K562 (cell line): Measurements from ENCODE around the gene MUC5B. TPM values are rescaled to one million over a fixed set of nuclear protein-coding genes. Genes with fewer than 3 reads are reported as not detected.

ENCODE experiments used
- KLF1 ChIP-seq: fragments of 450-650 bp; IDR thresholded peaks from 2 replicates; pipeline ENCODE4 v1.6.1; 2016; ENCODE audit warnings: missing genetic modification characterization, missing compliant biosample characterization
- NFATC3 ChIP-seq: fragments of 450-650 bp; IDR thresholded peaks from 2 replicates; pipeline ENCODE4 v1.6.1; 2017; ENCODE audit warnings: mild to moderate bottlenecking
- NFIC ChIP-seq: fragments of 450-650 bp; IDR thresholded peaks from 2 replicates; pipeline ENCODE4 v1.6.1; 2017; ENCODE audit warnings: mild to moderate bottlenecking, inconsistent platforms
- NONO ChIP-seq, 2 experiments: fragments of 200-400 bp in 1 of 2; fragments of 450-650 bp in 1 of 2; formaldehyde crosslinking in 1 of 2; IDR thresholded peaks; 2 replicates each; pipeline ENCODE4 v1.6.1; 2017; ENCODE audit warnings: low read depth in 2 of 2, mild to moderate bottlenecking in 2 of 2, moderate library complexity in 2 of 2, low read length in 1 of 2
- SAFB ChIP-seq: fragments of 200-400 bp; formaldehyde crosslinking; IDR thresholded peaks from 2 replicates; pipeline ENCODE4 v1.6.1; 2017; ENCODE audit warnings: low read depth, low read length, borderline replicate concordance
- ZNF644 ChIP-seq: fragments of 200-800 bp; sonication (Bioruptor generic); IDR thresholded peaks from 2 replicates; pipeline ENCODE4 v1.6.1; 2016; ENCODE audit warnings: low read depth, missing genetic modification characterization, missing compliant biosample characterization
- polyA plus RNA-seq, 8 experiments: library from polyadenylated mRNA; depleted of rRNA in 4 of 8; stranded (reverse) in 5 of 8; unstranded in 3 of 8; fragments of >200 nt; fragmentation: Nextera tagmentation in 2 of 8; fragmentation: Illumina TruSeq in 1 of 8; extraction: Ambion mirVana in 2 of 8; extraction: Trizol in 1 of 8; gene quantifications; 2 replicates each; pipeline versions ENCODE4 v1.2.1 to v1.2.3, GENCODE V29; 2011 to 2014; ENCODE audit warnings: inconsistent platforms in 1 of 8, missing spikeins in 1 of 8
- total RNA-seq, 7 experiments: library from RNA; depleted of rRNA in 6 of 7; stranded (reverse); fragments of >200 nt in 6 of 7; fragmentation: Illumina TruSeq in 2 of 7; extraction: Trizol in 2 of 7; gene quantifications; 2 replicates each; pipeline versions ENCODE4 v1.2.1 to v1.2.3, GENCODE V29; 2011 to 2021; ENCODE audit warnings: low replicate concordance in 1 of 7
- TF ChIP-seq, protein P1 (sequence below), 3 experiments: fragments of 200-800 bp in 1 of 3; fragments of 250-450 bp in 1 of 3; fragments of 450-650 bp in 1 of 3; sonication (Bioruptor Pico) in 1 of 3; sonication (Bioruptor generic) in 1 of 3; formaldehyde crosslinking in 1 of 3; IDR thresholded peaks; 2 replicates each; pipeline versions ENCODE4 v1.6.1 to v1.8.0; 2016 to 2022; ENCODE audit warnings: mild to moderate bottlenecking in 2 of 3, missing genetic modification characterization in 2 of 3, missing compliant biosample characterization in 1 of 3, moderate library complexity in 1 of 3
- TF ChIP-seq, protein P2 (sequence below): sonication (generic); IDR thresholded peaks from 2 replicates; pipeline ENCODE4 v1.6.1; 2016
- TF ChIP-seq, protein P3 (sequence below): fragments of 200-600 bp; sonication (generic); IDR thresholded peaks from one replicate; pipeline ENCODE4 v1.6.1; 2012; ENCODE audit warnings: mild to moderate bottlenecking, low read depth, low read length, inconsistent platforms

The MUC5B gene
- total and polyA plus RNA-seq, 9 of the 15 experiments (the other 6 are each of a cell fraction or from before 2014, with no cell fraction given): 0.04 to 0.95 TPM; not detected in 7

DNA sequence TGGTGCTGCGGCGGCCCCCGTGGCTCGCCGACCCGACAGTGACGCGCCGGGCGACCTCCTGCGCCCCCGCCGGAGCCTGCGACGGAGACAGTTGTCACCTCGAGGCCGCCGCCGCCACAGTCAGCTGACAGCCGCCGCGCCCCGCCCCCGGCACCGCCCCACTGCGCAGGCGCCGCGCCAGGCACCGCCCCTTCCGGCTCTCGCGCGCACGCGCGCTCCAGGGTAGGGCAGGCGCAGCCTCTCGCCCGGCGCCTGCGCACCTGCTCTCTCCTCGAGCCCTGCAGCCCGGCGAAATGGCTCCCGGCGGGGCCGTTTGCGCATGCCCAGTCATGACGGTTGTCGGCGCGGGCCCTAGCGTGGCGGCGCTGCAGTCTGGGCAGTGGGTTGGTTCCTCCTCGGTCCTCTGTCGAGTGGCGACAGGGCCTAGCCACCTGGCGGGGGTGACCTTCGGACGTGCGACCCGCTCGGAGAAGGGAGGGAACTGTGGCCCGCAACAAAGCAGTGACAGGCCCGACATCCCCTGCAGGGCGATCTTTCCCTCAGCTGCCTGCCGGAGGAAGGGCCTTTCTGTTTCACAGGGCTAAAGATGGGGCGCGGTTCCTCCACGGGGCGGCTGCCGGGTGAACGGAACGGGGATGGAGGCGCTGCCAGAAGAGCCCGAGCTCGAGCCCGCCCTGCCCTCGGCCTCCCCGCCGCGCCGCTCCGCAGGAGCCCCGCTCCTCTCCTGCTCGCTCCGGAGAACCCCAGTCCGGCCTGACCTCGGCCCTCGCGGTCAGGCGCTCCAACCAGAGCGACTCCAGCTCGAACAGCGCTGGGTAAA lies 86.8 kb downstream of the MUC5B start, which contains the start of gene TOLLIP (continued):
- TF ChIP-seq KLF1 (tag) (0 out of 2 replicates have a peak, but pooled peaks have one; percentile 29), NFATC3 (no peak), SAFB (no peak), ZNF644 (tag) (0 out of 2 replicates have a peak, but pooled peaks have one; percentile 64), NFIC (peak; percentile 7; the same call in 1 of the 2 replicates), NONO (IDR thresholded peaks at IDR 0.05; ENCODE audit: low read depth in 2 of 2, low read length in 1 of 2) (0 out of 4 replicates have a peak, but pooled peaks of 1 of the 2 experiments have one; percentile 36)
- TF ChIP-seq, protein P1, sequence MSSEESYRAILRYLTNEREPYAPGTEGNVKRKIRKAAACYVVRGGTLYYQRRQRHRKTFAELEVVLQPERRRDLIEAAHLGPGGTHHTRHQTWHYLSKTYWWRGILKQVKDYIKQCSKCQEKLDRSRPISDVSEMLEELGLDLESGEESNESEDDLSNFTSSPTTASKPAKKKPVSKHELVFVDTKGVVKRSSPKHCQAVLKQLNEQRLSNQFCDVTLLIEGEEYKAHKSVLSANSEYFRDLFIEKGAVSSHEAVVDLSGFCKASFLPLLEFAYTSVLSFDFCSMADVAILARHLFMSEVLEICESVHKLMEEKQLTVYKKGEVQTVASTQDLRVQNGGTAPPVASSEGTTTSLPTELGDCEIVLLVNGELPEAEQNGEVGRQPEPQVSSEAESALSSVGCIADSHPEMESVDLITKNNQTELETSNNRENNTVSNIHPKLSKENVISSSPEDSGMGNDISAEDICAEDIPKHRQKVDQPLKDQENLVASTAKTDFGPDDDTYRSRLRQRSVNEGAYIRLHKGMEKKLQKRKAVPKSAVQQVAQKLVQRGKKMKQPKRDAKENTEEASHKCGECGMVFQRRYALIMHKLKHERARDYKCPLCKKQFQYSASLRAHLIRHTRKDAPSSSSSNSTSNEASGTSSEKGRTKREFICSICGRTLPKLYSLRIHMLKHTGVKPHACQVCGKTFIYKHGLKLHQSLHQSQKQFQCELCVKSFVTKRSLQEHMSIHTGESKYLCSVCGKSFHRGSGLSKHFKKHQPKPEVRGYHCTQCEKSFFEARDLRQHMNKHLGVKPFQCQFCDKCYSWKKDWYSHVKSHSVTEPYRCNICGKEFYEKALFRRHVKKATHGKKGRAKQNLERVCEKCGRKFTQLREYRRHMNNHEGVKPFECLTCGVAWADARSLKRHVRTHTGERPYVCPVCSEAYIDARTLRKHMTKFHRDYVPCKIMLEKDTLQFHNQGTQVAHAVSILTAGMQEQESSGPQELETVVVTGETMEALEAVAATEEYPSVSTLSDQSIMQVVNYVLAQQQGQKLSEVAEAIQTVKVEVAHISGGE (CRISPR knock-in tag; IDR thresholded peaks at IDR 0.05): peak in 1 of 3 experiments; percentile 41; a peak in 1 of 6 replicates
- TF ChIP-seq, protein P2, sequence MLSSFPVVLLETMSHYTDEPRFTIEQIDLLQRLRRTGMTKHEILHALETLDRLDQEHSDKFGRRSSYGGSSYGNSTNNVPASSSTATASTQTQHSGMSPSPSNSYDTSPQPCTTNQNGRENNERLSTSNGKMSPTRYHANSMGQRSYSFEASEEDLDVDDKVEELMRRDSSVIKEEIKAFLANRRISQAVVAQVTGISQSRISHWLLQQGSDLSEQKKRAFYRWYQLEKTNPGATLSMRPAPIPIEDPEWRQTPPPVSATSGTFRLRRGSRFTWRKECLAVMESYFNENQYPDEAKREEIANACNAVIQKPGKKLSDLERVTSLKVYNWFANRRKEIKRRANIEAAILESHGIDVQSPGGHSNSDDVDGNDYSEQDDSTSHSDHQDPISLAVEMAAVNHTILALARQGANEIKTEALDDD: no peak
- TF ChIP-seq, protein P3, sequence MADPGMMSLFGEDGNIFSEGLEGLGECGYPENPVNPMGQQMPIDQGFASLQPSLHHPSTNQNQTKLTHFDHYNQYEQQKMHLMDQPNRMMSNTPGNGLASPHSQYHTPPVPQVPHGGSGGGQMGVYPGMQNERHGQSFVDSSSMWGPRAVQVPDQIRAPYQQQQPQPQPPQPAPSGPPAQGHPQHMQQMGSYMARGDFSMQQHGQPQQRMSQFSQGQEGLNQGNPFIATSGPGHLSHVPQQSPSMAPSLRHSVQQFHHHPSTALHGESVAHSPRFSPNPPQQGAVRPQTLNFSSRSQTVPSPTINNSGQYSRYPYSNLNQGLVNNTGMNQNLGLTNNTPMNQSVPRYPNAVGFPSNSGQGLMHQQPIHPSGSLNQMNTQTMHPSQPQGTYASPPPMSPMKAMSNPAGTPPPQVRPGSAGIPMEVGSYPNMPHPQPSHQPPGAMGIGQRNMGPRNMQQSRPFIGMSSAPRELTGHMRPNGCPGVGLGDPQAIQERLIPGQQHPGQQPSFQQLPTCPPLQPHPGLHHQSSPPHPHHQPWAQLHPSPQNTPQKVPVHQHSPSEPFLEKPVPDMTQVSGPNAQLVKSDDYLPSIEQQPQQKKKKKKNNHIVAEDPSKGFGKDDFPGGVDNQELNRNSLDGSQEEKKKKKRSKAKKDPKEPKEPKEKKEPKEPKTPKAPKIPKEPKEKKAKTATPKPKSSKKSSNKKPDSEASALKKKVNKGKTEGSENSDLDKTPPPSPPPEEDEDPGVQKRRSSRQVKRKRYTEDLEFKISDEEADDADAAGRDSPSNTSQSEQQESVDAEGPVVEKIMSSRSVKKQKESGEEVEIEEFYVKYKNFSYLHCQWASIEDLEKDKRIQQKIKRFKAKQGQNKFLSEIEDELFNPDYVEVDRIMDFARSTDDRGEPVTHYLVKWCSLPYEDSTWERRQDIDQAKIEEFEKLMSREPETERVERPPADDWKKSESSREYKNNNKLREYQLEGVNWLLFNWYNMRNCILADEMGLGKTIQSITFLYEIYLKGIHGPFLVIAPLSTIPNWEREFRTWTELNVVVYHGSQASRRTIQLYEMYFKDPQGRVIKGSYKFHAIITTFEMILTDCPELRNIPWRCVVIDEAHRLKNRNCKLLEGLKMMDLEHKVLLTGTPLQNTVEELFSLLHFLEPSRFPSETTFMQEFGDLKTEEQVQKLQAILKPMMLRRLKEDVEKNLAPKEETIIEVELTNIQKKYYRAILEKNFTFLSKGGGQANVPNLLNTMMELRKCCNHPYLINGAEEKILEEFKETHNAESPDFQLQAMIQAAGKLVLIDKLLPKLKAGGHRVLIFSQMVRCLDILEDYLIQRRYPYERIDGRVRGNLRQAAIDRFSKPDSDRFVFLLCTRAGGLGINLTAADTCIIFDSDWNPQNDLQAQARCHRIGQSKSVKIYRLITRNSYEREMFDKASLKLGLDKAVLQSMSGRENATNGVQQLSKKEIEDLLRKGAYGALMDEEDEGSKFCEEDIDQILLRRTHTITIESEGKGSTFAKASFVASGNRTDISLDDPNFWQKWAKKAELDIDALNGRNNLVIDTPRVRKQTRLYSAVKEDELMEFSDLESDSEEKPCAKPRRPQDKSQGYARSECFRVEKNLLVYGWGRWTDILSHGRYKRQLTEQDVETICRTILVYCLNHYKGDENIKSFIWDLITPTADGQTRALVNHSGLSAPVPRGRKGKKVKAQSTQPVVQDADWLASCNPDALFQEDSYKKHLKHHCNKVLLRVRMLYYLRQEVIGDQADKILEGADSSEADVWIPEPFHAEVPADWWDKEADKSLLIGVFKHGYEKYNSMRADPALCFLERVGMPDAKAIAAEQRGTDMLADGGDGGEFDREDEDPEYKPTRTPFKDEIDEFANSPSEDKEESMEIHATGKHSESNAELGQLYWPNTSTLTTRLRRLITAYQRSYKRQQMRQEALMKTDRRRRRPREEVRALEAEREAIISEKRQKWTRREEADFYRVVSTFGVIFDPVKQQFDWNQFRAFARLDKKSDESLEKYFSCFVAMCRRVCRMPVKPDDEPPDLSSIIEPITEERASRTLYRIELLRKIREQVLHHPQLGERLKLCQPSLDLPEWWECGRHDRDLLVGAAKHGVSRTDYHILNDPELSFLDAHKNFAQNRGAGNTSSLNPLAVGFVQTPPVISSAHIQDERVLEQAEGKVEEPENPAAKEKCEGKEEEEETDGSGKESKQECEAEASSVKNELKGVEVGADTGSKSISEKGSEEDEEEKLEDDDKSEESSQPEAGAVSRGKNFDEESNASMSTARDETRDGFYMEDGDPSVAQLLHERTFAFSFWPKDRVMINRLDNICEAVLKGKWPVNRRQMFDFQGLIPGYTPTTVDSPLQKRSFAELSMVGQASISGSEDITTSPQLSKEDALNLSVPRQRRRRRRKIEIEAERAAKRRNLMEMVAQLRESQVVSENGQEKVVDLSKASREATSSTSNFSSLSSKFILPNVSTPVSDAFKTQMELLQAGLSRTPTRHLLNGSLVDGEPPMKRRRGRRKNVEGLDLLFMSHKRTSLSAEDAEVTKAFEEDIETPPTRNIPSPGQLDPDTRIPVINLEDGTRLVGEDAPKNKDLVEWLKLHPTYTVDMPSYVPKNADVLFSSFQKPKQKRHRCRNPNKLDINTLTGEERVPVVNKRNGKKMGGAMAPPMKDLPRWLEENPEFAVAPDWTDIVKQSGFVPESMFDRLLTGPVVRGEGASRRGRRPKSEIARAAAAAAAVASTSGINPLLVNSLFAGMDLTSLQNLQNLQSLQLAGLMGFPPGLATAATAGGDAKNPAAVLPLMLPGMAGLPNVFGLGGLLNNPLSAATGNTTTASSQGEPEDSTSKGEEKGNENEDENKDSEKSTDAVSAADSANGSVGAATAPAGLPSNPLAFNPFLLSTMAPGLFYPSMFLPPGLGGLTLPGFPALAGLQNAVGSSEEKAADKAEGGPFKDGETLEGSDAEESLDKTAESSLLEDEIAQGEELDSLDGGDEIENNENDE: no peak
